NCI-H2029 treated with DMSO at 0.1 percent for 48 hours (cell line): ENCODE results near the gene U2AF1L4.

ENCODE experiments used
- DNase-seq: peaks from one replicate; lab custom pipeline; 2025; lab: John Stamatoyannopoulos, UW

Gene U2AF1L4

GRCh38 chr19:35740423-35741202 is 4.6 kb downstream of the U2AF1L4 start:
- DNase-seq = peak; percentile 95

- DNase-seq = no peak
These were observed 5.2 kb downstream of the U2AF1L4 start for GRCh38 chr19:35740108-35740422.

GRCh38 chr19:35739275-35740107 is 5.7 kb downstream of the U2AF1L4 start:
- DNase-seq = no peak

GRCh38 chr19:35738887-35739229 is 6.4 kb downstream of the U2AF1L4 start:
- DNase-seq = no peak

GRCh38 chr19:35738021-35738886 is 7.0 kb downstream of the U2AF1L4 start:
- DNase-seq = no peak

- DNase-seq = no peak
These were observed 8.0 kb downstream of the U2AF1L4 start for GRCh38 chr19:35736913-35737886.

- no peak for DNase-seq
These were observed 10.3 kb downstream of the U2AF1L4 start for GRCh38 chr19:35734889-35735288.

GRCh38 chr19:35734273-35734672 is 10.9 kb downstream of the U2AF1L4 start:
- DNase-seq = no peak

GRCh38 chr19:35733180-35734125 is 11.8 kb downstream of the U2AF1L4 start:
- no peak for DNase-seq

GRCh38 chr19:35732540-35733179 is 12.6 kb downstream of the U2AF1L4 start:
- DNase-seq = no peak

GRCh38 chr19:35731779-35732405 is 13.3 kb downstream of the U2AF1L4 start:
- no peak for DNase-seq

GRCh38 chr19:35731353-35731752 is 13.9 kb downstream of the U2AF1L4 start:
- DNase-seq = no peak

GRCh38 chr19:35730326-35730725 is 14.9 kb downstream of the U2AF1L4 start:
- no peak for DNase-seq

GRCh38 chr19:35729763-35730162 is 15.5 kb downstream of the U2AF1L4 start:
- DNase-seq = no peak

- DNase-seq = no peak
These were observed 16.2 kb downstream of the U2AF1L4 start for GRCh38 chr19:35729021-35729420.

- no peak for DNase-seq
These were observed 17.1 kb downstream of the U2AF1L4 start for GRCh38 chr19:35727956-35728706.

GRCh38 chr19:35727053-35727955 is 17.9 kb downstream of the U2AF1L4 start:
- no peak for DNase-seq
